HG03045 (cell line): ENCODE measurements around the gene VEGFB.
A peak's percentile ranks its signal among the peaks of the same experiment; 100 is the strongest.

ENCODE experiments used
- ATAC-seq: cut with Tn5 transposase; IDR thresholded peaks from one replicate; pipeline ENCODE4 v1.9.1; 2021; ENCODE audit warnings: mild to moderate bottlenecking, moderate library complexity; ENCODE audit not compliant: unreplicated experiment

Gene VEGFB

GRCh38 chr11:64258946-64259532 is 24.7 kb downstream of the VEGFB start:
- no peak for ATAC-seq

DNA sequence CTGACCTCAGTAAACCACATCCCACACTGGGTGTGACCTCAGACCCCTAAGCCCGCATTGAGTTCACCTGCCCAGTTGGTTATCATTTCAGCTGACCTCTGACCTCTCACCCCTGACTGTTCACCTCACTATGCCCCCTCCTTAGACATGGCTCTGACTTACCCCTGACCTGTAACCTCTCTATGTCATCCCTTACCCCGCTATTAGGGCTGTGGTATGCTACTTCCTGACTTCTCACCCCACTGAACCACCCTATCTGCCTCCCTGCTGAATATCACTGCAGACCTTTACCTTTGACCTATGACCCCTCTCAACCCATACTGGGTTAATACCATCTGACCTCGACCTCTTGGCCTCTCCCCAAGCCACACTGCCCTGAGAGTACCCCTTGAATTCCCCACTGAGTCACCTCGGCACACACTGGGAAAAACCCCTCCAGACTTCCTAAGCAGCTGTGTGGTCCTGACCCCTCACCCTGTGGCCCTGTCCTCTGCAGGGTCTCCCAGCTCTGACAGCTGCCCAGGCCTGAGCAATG is 25.2 kb downstream of the VEGFB start:
- no peak for ATAC-seq

- no peak for ATAC-seq
These were observed 25.8 kb downstream of the VEGFB start for GRCh38 chr11:64260147-64260708.

- no peak for ATAC-seq
These were observed 27.2 kb downstream of the VEGFB start for GRCh38 chr11:64261556-64262080.

GRCh38 chr11:64262271-64263002 is 28.1 kb downstream of the VEGFB start:
- ATAC-seq, result no peak

GRCh38 chr11:64263021-64263946 is 28.9 kb downstream of the VEGFB start:
- no peak for ATAC-seq

GRCh38 chr11:64263947-64264317 is 29.5 kb downstream of the VEGFB start:
- no peak for ATAC-seq

- no peak for ATAC-seq
These were observed 30.0 kb downstream of the VEGFB start for GRCh38 chr11:64264371-64264852.

DNA sequence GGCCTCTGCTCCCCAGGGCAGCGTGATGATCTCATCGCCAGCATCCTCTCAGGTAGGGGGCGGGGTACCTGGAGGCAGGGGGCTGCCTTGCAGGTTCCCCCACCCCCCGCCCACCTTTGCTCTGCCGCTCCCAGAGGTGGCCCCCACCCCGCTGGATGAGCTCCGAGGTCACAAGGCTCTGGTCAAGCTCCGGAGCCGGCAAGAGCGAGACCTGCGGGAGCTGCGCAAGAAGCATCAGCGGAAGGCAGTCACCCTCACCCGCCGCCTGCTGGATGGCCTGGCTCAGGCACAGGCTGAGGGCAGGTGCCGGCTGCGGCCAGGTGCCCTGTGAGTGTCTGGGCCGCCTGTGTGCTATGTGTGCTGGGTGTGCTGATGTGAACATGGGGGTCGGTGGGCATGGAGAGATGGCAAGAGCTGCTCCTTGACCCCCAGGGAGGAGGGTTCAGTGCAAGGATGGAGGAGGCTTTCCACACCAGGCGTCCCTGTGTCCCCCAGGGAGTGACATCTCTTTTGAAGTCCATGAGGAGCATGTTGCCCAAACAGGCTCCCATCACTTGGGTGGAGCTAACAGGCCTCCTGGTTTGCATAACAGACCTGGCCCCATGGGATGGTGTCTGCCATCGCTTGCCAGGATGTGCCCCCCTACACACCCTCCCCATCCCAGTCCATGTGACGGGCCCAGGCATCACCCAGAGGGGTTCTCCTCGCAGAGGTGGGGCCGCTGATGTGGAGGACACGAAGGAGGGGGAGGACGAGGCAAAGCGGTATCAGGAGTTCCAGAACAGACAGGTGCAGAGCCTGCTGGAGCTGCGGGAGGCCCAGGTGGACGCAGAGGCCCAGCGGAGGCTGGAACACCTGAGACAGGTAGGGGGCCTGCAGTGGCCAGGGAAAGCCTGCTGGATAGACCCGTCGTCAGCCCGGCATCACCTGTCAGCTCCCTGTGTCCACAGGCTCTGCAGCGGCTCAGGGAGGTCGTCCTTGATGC is 31.1 kb downstream of the VEGFB start:
- no peak for ATAC-seq

DNA sequence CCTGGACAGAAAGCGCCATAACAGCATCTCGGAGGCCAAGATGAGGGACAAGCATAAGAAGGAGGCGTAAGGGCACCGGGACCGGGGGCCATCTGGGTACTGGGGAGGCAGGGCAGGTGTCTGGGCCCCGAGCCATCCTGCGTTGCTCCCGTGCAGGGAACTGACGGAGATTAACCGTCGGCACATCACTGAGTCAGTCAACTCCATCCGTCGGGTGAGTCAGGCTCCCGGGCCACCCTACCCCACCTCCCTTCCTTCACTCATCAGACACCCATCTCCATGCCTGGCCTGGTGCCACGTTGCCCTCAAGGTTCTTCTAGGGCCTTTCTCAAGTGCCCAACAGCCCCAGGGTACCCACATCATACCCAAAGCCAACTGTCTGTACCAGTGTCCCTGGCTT is 32.0 kb downstream of the VEGFB start:
- ATAC-seq, result no peak

DNA sequence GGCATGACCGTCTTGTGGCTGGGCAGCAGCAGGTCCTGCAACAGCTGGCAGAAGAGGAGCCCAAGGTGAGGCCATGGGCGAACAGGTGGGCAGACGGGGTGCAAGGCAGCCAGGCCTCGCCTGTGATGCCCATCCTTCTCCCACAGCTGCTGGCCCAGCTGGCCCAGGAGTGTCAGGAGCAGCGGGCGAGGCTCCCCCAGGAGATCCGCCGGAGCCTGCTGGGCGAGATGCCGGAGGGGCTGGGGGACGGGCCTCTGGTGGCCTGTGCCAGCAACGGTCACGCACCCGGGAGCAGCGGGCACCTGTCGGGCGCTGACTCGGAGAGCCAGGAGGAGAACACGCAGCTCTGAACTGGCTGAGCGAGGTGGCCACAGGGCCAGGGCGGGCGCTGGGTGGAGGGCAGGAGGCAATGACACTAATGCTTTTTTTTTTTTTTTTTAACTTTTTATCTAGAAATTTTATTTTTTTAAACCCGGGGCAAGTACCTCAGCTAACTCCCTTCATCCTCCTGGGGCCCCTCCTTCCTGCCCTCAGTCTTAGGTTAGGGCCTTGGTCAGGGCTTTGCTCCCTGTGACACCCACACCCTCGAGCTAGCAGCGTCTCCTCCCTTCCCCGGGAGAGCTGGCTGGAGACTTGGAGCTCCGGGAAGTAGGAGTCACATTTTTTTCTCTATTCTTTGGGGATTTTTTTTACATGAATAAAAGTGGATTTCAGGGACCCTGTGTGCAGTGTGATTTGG is 33.0 kb downstream of the VEGFB start:
- ATAC-seq, result no peak

DNA sequence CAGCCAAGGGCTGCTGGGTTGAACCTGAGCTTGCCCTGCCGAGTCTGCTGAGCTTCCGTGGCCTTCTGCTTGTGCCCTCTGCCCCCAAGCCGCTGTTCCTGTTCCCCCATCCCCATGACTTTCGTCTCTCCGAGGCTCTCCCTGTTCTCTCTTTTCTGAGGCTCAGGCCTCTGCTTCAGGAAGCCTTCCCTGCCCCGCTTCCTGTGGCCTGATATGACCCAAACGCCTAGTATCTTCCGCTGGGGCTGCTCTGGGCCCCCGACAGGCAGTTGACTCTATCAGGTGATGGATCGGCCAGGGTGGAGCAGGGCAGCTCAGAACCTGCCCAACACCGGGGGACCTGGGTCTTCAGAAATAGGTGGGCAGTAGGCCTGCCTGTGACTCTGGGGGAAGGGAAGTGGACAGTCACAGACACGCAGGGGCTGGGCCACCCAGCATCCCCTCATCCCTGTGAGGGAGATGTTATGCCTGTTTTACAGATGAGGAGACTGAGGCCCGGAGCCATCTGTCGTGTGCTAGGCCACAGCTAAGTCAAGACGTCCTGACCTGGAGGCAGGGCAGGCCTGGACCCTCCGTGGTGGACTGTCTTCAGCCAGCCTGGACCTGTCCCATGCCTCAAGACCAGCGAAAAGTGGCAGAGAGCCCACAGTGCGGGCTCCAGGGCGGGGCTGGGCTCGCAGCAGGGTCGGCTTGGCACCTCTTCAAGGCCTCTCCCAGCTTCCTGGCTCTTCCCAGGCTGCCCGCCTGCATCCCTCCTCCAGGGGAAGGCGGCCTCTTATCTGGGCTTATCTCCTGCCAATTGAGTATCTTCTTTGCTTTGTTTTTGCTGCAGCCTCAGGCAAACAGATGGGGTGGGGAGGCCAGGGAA is 33.9 kb downstream of the VEGFB start:
- ATAC-seq, result no peak

DNA sequence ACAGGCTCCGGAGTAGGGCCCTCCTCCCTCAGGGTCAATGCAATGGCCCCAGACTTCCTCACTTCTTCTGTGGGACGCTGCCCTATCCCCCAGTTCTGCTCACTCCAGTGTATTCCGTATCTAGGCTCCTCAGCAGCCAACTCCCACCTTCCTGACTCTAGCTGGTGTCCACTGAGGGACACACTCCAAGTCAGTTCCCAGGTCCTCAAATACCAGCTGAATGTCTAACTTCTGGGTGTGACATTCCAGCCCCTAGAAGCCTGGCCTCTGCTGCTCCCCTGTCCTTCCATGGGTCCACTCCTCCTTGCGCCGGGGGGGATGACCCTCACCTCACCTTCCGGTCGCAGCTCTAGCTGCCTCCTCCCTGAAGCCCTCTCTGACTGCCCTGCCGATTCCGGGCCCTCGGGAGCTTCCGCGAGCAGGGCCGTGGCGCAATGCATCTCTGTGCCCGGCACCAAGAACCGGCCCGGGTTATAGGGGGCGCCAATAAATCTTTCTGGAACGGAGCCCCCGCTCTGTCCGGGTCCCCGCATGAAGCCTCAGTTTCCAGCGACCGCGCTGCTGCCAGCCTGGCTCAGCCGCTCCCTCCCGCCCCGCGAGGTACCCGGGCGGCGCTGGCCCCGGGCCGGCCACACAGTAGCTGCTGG is 34.6 kb downstream of the VEGFB start:
- ATAC-seq, result peak; percentile 19

DNA sequence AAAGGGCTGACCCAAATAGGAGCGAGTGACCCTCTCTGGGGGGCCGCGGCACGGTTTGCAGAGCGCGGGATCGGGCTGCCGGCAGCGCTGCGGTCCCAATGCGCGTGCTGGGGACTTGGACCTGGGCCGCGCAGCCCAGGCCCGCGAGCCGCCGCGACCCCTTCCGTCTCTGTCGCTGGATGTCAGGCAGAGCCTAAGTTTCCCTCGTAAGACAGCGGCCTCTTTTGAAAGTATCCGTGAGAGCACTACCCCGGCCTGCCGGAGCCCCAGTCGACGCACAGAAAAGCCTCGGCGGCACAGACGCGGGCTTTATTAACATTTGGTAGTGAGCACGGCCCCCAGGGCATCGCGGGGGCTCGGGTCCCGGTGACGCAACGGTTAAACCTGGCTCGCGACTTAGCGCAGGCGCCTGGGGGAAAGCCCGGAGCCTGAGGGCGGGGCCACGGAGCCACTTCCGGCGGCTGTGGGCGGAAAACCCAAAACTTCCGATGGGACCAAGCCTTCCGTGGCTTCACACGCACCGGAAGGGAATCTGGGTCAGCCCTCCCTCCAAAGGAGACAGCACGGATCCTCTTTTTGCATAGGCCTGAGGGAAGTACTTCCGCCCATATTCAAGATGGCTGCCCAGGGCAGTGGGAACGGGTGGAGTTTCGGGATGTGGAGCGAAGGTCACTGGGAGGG is 35.3 kb downstream of the VEGFB start:
- ATAC-seq, result peak; percentile 69

GRCh38 chr11:64275031-64275800 is 40.8 kb downstream of the VEGFB start:
- no peak for ATAC-seq

- no peak for ATAC-seq
These were observed 41.5 kb downstream of the VEGFB start for GRCh38 chr11:64275841-64276240.
